ENCODE data around the gene FBN2.

Gene FBN2

GRCh38 chr5:128216860-128217531, 321.0 kb downstream of the FBN2 start:
- H3K4me3 ChIP-seq (ENCODE audit: low read depth, low read length), result no peak overlapping the region
- no peak for DNase-seq (ENCODE audit: low read depth)
- TF ChIP-seq CTCF (IDR thresholded peaks at IDR 0.05; ENCODE audit: low read depth, low read length, missing control alignments), result no peak

DNA sequence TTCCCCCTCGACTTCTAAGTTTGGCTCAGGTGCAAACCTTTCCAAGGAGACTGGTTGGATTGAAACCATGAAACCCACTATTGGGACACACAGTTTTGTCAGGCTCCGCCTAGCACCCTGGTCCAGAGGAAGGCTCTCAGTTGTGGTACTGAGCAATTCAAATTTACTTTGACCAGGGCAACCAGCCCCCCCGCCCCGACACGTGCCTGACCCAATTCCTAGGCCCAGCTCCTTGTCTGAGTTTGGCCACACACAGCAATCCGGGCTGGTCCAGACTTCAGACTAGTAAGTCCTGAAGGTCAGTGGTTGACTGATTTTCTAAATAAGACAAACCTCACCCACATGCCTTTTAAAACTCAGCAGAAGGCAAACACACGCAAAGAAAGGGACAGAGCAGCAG, 321.8 kb downstream of the FBN2 start:
- no peak for TF ChIP-seq CTCF (IDR thresholded peaks at IDR 0.05; ENCODE audit: low read depth, low read length, missing control alignments)
- no peak overlapping the region for H3K4me3 ChIP-seq (ENCODE audit: low read depth, low read length)
- DNase-seq (ENCODE audit: low read depth), result no peak

DNA sequence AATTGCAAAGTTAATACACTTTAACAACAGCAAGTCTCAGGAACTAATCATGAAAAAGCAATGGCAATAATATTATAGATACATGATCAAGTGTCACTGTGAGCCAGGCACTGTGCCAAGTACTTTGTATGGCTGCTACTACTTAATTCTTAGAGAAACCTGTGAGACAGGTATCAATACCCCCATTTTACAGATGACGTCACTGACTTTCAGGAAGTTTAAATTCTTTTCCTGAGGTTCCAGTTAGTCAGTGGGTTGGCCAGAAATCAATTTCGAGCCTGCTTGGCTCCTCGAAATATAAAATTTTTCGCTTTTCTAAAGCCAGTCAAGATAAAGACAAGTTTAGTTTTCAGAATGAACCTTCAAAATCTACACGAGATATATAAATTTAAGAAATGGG, 324.2 kb downstream of the FBN2 start:
- no peak for DNase-seq (ENCODE audit: low read depth)
- TF ChIP-seq CTCF (IDR thresholded peaks at IDR 0.05; ENCODE audit: low read depth, low read length, missing control alignments), result no peak
- no peak overlapping the region for H3K4me3 ChIP-seq (ENCODE audit: low read depth, low read length)

- TF ChIP-seq CTCF (IDR thresholded peaks at IDR 0.05; ENCODE audit: low read depth, low read length, missing control alignments), result peak; percentile 69
- peak; percentile 37 for DNase-seq (ENCODE audit: low read depth)
- H3K4me3 ChIP-seq (ENCODE audit: low read depth, low read length), result no peak overlapping the region
These were observed 324.7 kb downstream of the FBN2 start for GRCh38 chr5:128213340-128213739.

GRCh38 chr5:128212191-128212806, 325.7 kb downstream of the FBN2 start:
- H3K4me3 ChIP-seq (ENCODE audit: low read depth, low read length), result no peak overlapping the region
- no peak for DNase-seq (ENCODE audit: low read depth)
- TF ChIP-seq CTCF (IDR thresholded peaks at IDR 0.05; ENCODE audit: low read depth, low read length, missing control alignments), result no peak

GRCh38 chr5:128208436-128208835, 329.6 kb downstream of the FBN2 start:
- TF ChIP-seq CTCF (IDR thresholded peaks at IDR 0.05; ENCODE audit: low read depth, low read length, missing control alignments), result no peak
- no peak for DNase-seq (ENCODE audit: low read depth)

More at GRCh38 chr5:128208436-128208835, 329.6 kb downstream of the FBN2 start:
- no peak overlapping the region for H3K4me3 ChIP-seq (ENCODE audit: low read depth, low read length)

Measured in GM12864 (cell line).